RWPE1 (cell line): ENCODE measurements around the gene SEPTIN11.

ENCODE experiments used
- CTCF ChIA-PET: fragments of 350-600 bp; sonication (Branson Sonifier 250); formaldehyde crosslinking; extraction: SDS; loops from one replicate; lab custom pipeline; 2021; lab: Yijun Ruan, JAX
- POLR2A ChIA-PET: fragments of 400-600 bp; formaldehyde crosslinking; extraction: SDS; loops from one replicate; lab custom pipeline; 2020; ENCODE audit warnings: antibody characterized with exemption; ENCODE audit not compliant: low non-redundant PET; lab: Yijun Ruan, JAX
- DNase-seq: peaks from one replicate; pipeline ENCODE4 v3.0.0; 2012; ENCODE audit warnings: low spot score
- H3K27ac ChIP-seq: fragments of 450-650 bp; 2 replicates; pipeline ENCODE4 v1.5.1; 2017
- TF ChIP-seq, protein P1 (sequence below): fragments of 450-650 bp; conservative IDR thresholded peaks from 2 replicates; pipeline ENCODE4 v1.5.1; 2017; ENCODE audit warnings: low read depth, mild to moderate bottlenecking

SEPTIN11 gene

DNA sequence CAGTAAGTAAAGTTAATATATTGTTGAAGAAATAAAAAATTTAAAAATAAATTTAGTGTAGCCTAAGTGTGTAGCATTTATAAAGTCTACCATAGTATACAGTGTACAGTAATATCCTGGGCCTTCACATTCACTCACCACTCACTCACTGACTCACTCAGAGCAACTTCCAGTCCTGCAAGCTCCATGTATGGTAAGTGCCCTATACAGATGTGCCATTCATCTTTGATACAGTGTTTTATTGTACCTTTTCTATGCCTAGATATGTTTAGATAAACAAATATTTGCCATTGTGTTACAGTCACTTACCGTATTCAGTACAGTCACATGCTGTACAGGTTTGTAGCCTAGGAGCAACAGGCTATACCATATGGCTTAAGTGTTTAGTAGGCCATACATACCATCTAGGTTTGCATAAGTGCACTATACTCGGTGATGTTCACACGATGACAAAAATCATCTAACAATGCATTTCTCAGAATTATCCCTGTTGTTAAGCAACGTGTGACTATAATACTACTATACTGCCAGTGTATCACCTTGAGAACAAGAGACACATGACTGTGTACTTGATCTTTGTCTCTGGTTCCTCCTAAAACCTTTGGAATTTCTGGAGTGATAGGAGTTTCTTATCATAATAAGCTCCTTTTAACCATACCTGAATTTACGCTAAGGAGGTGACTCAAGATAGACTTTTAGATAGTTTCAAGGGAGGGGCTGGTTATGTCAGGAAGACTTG lies 25.8 kb upstream of the SEPTIN11 start:
- TF ChIP-seq, protein P1, sequence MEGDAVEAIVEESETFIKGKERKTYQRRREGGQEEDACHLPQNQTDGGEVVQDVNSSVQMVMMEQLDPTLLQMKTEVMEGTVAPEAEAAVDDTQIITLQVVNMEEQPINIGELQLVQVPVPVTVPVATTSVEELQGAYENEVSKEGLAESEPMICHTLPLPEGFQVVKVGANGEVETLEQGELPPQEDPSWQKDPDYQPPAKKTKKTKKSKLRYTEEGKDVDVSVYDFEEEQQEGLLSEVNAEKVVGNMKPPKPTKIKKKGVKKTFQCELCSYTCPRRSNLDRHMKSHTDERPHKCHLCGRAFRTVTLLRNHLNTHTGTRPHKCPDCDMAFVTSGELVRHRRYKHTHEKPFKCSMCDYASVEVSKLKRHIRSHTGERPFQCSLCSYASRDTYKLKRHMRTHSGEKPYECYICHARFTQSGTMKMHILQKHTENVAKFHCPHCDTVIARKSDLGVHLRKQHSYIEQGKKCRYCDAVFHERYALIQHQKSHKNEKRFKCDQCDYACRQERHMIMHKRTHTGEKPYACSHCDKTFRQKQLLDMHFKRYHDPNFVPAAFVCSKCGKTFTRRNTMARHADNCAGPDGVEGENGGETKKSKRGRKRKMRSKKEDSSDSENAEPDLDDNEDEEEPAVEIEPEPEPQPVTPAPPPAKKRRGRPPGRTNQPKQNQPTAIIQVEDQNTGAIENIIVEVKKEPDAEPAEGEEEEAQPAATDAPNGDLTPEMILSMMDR = no peak
- DNase-seq = no peak
- CTCF ChIA-PET = interaction anchor here (1.3 kb wide), 1 partner anchor 9 kb away, joined by 3 read pairs; no protein-coding TSS in a partner anchor
- POLR2A ChIA-PET = no interaction called here
- no peak overlapping the region for H3K27ac ChIP-seq

DNA sequence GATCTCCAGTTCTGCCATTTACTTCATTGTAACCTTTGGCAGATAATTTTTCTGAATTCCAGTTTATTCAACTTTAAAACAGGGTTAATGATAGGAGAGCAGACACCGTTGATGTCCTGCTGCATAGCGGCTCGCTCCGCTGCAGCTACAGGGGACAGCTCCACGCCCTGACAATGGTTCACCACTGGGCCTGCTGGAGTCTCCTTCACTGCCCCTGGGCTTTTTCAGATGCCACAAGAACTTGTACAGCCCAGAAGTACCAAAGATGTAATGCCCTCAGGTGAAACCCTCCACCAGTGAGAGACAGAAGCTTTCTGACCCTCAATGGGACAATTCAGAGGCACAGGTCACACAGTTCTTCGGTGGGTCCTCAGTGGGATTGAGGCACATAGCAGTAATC lies 22.7 kb upstream of the SEPTIN11 start:
- CTCF ChIA-PET = no interaction called here
- POLR2A ChIA-PET = no interaction called here

DNA sequence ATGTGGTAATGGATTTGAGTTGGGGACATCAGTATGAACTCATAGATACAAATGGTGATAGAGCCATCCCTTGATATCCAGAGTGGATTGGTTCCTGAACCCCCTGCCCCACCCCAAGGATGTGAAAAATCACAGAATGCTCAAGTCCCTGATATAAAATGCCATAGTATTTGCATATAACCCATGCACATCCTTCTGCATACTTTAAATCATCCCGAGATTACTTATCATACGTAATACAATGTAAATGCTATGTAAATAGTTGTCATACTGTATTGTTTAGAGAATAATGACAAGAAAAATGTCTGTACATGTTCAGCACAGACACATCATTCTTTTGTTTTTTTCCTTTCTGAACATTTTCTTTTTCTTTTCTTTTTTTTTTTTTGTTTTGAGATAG lies 18.9 kb upstream of the SEPTIN11 start:
- H3K27ac ChIP-seq = no peak overlapping the region
- POLR2A ChIA-PET = no interaction called here

More for the DNA sequence above, 22.7 kb upstream of the SEPTIN11 start:
- no peak for DNase-seq
- H3K27ac ChIP-seq = no peak overlapping the region
- TF ChIP-seq, protein P1 = no peak

DNA sequence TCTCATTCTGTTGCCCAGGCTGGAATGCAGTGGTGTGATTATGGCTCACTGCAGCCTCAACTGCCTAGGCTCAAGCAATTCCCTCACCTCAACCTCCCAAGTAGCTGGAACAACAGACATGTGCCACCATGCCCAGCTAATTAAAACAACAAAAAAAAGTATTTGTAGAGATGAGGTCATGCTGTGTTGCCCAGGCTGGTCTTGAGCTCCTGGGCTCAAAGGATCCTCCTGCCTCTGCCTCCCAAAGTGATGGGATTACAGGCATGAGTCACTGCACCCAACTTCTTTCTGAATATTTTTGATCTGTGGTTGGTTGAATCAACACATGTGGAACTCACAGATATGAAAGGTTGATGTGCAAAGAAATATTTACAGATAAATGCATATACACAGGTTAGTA lies 18.5 kb upstream of the SEPTIN11 start:
- ChIA-PET POLR2A (no interaction called here), CTCF (no interaction called here)
- H3K27ac ChIP-seq = no peak overlapping the region
- no peak for DNase-seq
- TF ChIP-seq, protein P1 = no peak

More for the DNA sequence above, 18.9 kb upstream of the SEPTIN11 start:
- CTCF ChIA-PET = no interaction called here
- TF ChIP-seq, protein P1 = no peak
- DNase-seq = no peak

DNA sequence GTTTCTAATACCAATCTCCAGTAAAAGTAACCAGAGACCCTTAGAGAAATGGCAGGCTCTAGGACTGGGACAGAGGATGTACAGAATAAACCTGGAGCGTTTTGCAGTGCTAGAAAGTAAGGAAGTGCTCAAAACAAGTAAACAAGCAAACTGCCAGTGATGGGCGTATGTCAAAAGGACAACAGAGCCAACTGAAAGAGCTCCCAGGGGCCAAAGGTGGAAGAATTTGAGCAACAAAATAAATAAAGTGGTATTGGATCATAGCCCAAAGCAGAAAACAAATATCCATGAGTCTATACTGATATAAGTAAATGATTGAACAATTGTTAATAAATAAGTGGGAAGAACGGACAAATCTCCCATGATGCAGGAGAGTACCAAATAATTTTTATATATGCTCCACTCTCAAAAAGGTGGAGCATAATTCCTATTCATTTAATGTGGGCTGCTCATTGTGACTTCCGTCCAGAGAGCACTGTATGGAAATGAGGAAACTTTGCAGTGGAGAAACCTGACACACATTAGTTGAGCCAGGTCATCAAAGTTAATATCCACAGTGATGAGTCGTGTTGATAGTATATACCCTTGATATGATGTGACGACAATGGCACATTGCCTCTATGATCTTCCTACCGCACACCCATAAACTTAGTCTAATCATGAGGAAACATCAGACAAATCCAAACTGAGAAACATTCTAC lies 17.8 kb upstream of the SEPTIN11 start:
- no peak overlapping the region for H3K27ac ChIP-seq
- ChIA-PET POLR2A (no interaction called here), CTCF (no interaction called here)
- TF ChIP-seq, protein P1 = no peak
- no peak for DNase-seq

DNA sequence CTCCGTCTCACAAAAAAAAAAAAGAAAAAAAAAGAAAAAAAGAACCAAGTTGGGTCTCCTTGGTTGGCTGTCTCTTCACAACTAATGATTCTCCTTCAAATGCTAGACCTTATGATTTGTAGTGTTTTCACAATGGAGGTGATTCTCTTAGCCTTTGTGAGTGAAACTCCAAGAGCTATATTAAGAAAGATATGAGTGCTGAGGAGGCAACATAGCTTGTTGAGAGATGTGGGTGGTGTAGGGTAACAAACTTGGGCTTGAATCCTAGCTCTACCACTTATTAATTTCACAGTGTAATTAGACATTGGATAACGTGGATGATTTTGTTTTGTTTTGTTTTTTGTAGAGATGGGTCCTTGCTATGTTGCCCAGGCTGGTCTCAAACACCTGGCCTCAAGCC lies 10.4 kb upstream of the SEPTIN11 start:
- TF ChIP-seq, protein P1 = no peak
- no peak overlapping the region for H3K27ac ChIP-seq
- ChIA-PET POLR2A (interaction anchor here (0.7 kb wide), 1 partner anchor 67 kb away, joined by 4 read pairs; no protein-coding TSS in a partner anchor), CTCF (no interaction called here)
- no peak for DNase-seq
